IMR-90 (cell line): Measurements from ENCODE around the gene TNFRSF25. TPM values are rescaled to one million over a fixed set of nuclear protein-coding genes. Genes with fewer than 3 reads are reported as not detected.

ENCODE experiments used
- ATAC-seq: fragments of 200-7000 bp; cut with Tn5 transposase; 2 replicates; pipeline ENCODE4 v1.9.1; 2020; ENCODE audit warnings: low read depth, mild to moderate bottlenecking, moderate library complexity
- BruUV-seq: library from RNA; stranded (reverse); fragments of 400-500 nt; replicated peaks from 2 replicates; lab custom pipeline; 2021; lab: Mats Ljungman, UMichigan
- CTCF ChIA-PET: fragments of 300-600 bp; formaldehyde crosslinking; extraction: SDS; loops from one replicate; lab custom pipeline; 2021; ENCODE audit warnings: antibody characterized with exemption; lab: Yijun Ruan, JAX
- POLR2A ChIA-PET: fragments of 300-600 bp; sonication (Branson Sonifier 250); formaldehyde crosslinking; loops from one replicate; lab custom pipeline; 2022; ENCODE audit warnings: antibody characterized with exemption; ENCODE audit not compliant: unreplicated experiment; lab: Charles Lee
- DNase-seq: peaks from one replicate; pipeline ENCODE4 v3.0.0; 2013
- H2AFZ ChIP-seq: replicated peaks from 2 replicates; pipeline ENCODE3; 2013; ENCODE audit warnings: low read length, mild to moderate bottlenecking; ENCODE audit not compliant: poor library complexity
- H2AK5ac ChIP-seq: 2 replicates; pipeline ENCODE4 v1.6.1; 2013; ENCODE audit warnings: low read depth, low read length, inconsistent platforms
- H2AK9ac ChIP-seq: replicated peaks from 2 replicates; pipeline ENCODE3; 2013; ENCODE audit warnings: mild to moderate bottlenecking, low read depth, low read length, moderate library complexity; ENCODE audit not compliant: poor library complexity
- H2BK120ac ChIP-seq: 2 replicates; pipeline ENCODE4 v1.6.1; 2013; ENCODE audit warnings: low read depth, low read length, inconsistent platforms
- H2BK15ac ChIP-seq: 3 replicates; pipeline ENCODE4 v1.6.1; 2013; ENCODE audit warnings: low read depth, low read length, inconsistent platforms
- H2BK20ac ChIP-seq: 2 replicates; pipeline ENCODE4 v1.6.1; 2013; ENCODE audit warnings: low read depth, mild to moderate bottlenecking, inconsistent platforms, low read length, moderate library complexity
- H2BK5ac ChIP-seq: 2 replicates; pipeline ENCODE4 v1.6.1; 2013; ENCODE audit warnings: mild to moderate bottlenecking, low read depth, low read length, inconsistent platforms; ENCODE audit not compliant: poor library complexity, severe bottlenecking
- H3K14ac ChIP-seq: replicated peaks from 2 replicates; pipeline ENCODE4 v1.6.1; 2013; ENCODE audit warnings: low read depth, low read length, inconsistent platforms
- H3K18ac ChIP-seq: 2 replicates; pipeline ENCODE4 v1.6.1; 2013; ENCODE audit warnings: low read depth, low read length, control low read depth
- H3K23ac ChIP-seq: 2 replicates; pipeline ENCODE4 v1.6.1; 2013; ENCODE audit warnings: low read depth, low read length, inconsistent platforms
- H3K27ac ChIP-seq: 2 replicates; pipeline ENCODE4 v1.5.1; 2013; ENCODE audit warnings: mild to moderate bottlenecking, control low read depth, low read length; ENCODE audit not compliant: insufficient read depth
- H3K27me3 ChIP-seq: 2 replicates; pipeline ENCODE4 v1.6.1; 2013; ENCODE audit warnings: low read length; ENCODE audit not compliant: control insufficient read depth, insufficient read depth
- H3K36me3 ChIP-seq: 2 replicates; pipeline ENCODE4 v1.6.1; 2013; ENCODE audit warnings: low read length, mixed read lengths; ENCODE audit not compliant: control insufficient read depth, insufficient read depth
- H3K4ac ChIP-seq: 2 replicates; pipeline ENCODE4 v1.6.1; 2013; ENCODE audit warnings: low read depth, low read length, inconsistent platforms
- H3K4me1 ChIP-seq: 2 replicates; pipeline ENCODE4 v1.6.1; 2013; ENCODE audit warnings: low read length, mixed read lengths; ENCODE audit not compliant: control insufficient read depth, insufficient read depth
- H3K4me2 ChIP-seq: 2 replicates; pipeline ENCODE4 v1.6.1; 2013; ENCODE audit warnings: low read depth, mild to moderate bottlenecking, control low read depth, low read length, moderate library complexity
- H3K4me3 ChIP-seq: 2 replicates; pipeline ENCODE4 v1.5.1; 2013; ENCODE audit warnings: low read depth, mild to moderate bottlenecking, control low read depth, low read length, moderate library complexity; ENCODE audit not compliant: insufficient read depth
- H3K56ac ChIP-seq: 2 replicates; pipeline ENCODE4 v1.6.1; 2013; ENCODE audit warnings: low read length, inconsistent platforms; ENCODE audit not compliant: insufficient read depth; ENCODE audit errors: extremely low read depth
- H3K79me1 ChIP-seq, 2 experiments: 2 replicates each; pipeline ENCODE4 v1.6.1; 2013; ENCODE audit warnings: low read length in 2 of 2, inconsistent platforms in 1 of 2, low read depth in 1 of 2
- H3K9ac ChIP-seq: 2 replicates; pipeline ENCODE4 v1.6.1; 2013; ENCODE audit warnings: low read depth, low read length, control low read depth
- H3K9me1 ChIP-seq: 2 replicates; pipeline ENCODE4 v1.6.1; 2013; ENCODE audit warnings: low read length, inconsistent platforms; ENCODE audit not compliant: insufficient read depth
- H3K9me3 ChIP-seq: 2 replicates; pipeline ENCODE4 v1.6.1; 2013; ENCODE audit warnings: low read length; ENCODE audit not compliant: control insufficient read depth, insufficient read depth
- H4K20me1 ChIP-seq: 2 replicates; pipeline ENCODE4 v1.6.1; 2013; ENCODE audit warnings: low read length, inconsistent platforms; ENCODE audit not compliant: insufficient read depth
- H4K5ac ChIP-seq: 2 replicates; pipeline ENCODE4 v1.6.1; 2013; ENCODE audit warnings: mild to moderate bottlenecking, low read depth, low read length, control low read depth
- H4K8ac ChIP-seq, 2 experiments: 2 replicates each; pipeline ENCODE4 v1.6.1; 2013; ENCODE audit warnings: low read depth in 2 of 2, low read length in 2 of 2, control low read depth in 1 of 2, inconsistent platforms in 1 of 2
- H4K91ac ChIP-seq: 2 replicates; pipeline ENCODE4 v1.6.1; 2013; ENCODE audit warnings: low read depth, low read length, inconsistent platforms; ENCODE audit not compliant: insufficient read depth
- BHLHE40 ChIP-seq: fragments of 150-350 bp; IDR thresholded peaks from 2 replicates; pipeline ENCODE4 v1.6.1; 2016; ENCODE audit warnings: mild to moderate bottlenecking, low read depth, low read length
- CEBPB ChIP-seq: IDR thresholded peaks from 2 replicates; pipeline ENCODE4 v1.6.1; 2012; ENCODE audit warnings: low read depth, low read length, improper control_type of control experiment
- CHD1 ChIP-seq: IDR thresholded peaks from 2 replicates; pipeline ENCODE4 v1.6.1; 2012; ENCODE audit warnings: low read depth, low read length, improper control_type of control experiment
- CTCF ChIP-seq: conservative IDR thresholded peaks from 2 replicates; pipeline ENCODE4 v1.5.1; 2012; ENCODE audit warnings: mild to moderate bottlenecking, low read depth, low read length, improper control_type of control experiment
- ELK1 ChIP-seq: fragments of 150-350 bp; IDR thresholded peaks from 2 replicates; pipeline ENCODE4 v1.6.1; 2016; ENCODE audit warnings: low read depth, mild to moderate bottlenecking, low read length, moderate library complexity, borderline replicate concordance
- FOS ChIP-seq: fragments of 150-350 bp; IDR thresholded peaks from 2 replicates; pipeline ENCODE4 v1.6.1; 2016; ENCODE audit warnings: low read depth, low read length
- MAFK ChIP-seq: IDR thresholded peaks from 2 replicates; pipeline ENCODE4 v1.6.1; 2012; ENCODE audit warnings: low read depth, low read length, improper control_type of control experiment
- MAZ ChIP-seq: IDR thresholded peaks from 2 replicates; pipeline ENCODE4 v1.6.1; 2012; ENCODE audit warnings: low read depth, mild to moderate bottlenecking, low read length, improper control_type of control experiment, moderate library complexity, borderline replicate concordance
- MXI1 ChIP-seq: IDR thresholded peaks from 2 replicates; pipeline ENCODE4 v1.6.1; 2012; ENCODE audit warnings: low read depth, mild to moderate bottlenecking, low read length, moderate library complexity, borderline replicate concordance
- NFE2L2 ChIP-seq: fragments of 150-350 bp; IDR thresholded peaks from 2 replicates; pipeline ENCODE4 v1.6.1; 2016; ENCODE audit warnings: low read depth, mild to moderate bottlenecking, low read length
- POLR2A ChIP-seq: IDR thresholded peaks from 2 replicates; pipeline ENCODE4 v1.6.1; 2012; ENCODE audit warnings: mild to moderate bottlenecking, low read depth, low read length
- RAD21 ChIP-seq: IDR thresholded peaks from 2 replicates; pipeline ENCODE4 v1.6.1; 2012; ENCODE audit warnings: low read length, improper control_type of control experiment
- RFX5 ChIP-seq: IDR thresholded peaks from 2 replicates; pipeline ENCODE4 v1.8.0; 2012; ENCODE audit warnings: low read depth, mild to moderate bottlenecking, low read length, moderate library complexity
- SMC3 ChIP-seq: fragments of 150-350 bp; IDR thresholded peaks from 2 replicates; pipeline ENCODE4 v1.6.1; 2016; ENCODE audit warnings: low read depth, mild to moderate bottlenecking, antibody characterized with exemption, low read length, moderate library complexity
- USF2 ChIP-seq: fragments of 150-350 bp; IDR thresholded peaks from 2 replicates; pipeline ENCODE4 v1.6.1; 2017; ENCODE audit warnings: mild to moderate bottlenecking, antibody characterized with exemption, low read length, low read depth
- WGBS, 2 experiments: methylation state at CpG; one replicate each; pipeline versions ENCODE4 v1.1.5 to v1.1.7; 2013; ENCODE audit warnings: missing lambda C conversion rate in 2 of 2; ENCODE audit not compliant: insufficient read length in 1 of 2; ENCODE audit errors: extremely low coverage in 2 of 2; 5-methylcytosine and 5-hydroxymethylcytosine counted together
- dilution Hi-C: fragments of 300-500 bp; cut with HindIII; formaldehyde crosslinking; loops from one replicate; pipeline ENCODE4 v1.14.3; 2018; ENCODE audit warnings: low sequenced_read_pairs; ENCODE audit not compliant: unreplicated experiment
- in situ Hi-C: fragments of 300-500 bp; cut with MboI; formaldehyde crosslinking; loops from 3 replicates; pipeline ENCODE4 v1.14.3; 2019; ENCODE audit warnings: low sequenced_read_pairs, inconsistent platforms, mixed read lengths
- intact Hi-C: fragments of 100-400 bp; cut with micrococcal nuclease; formaldehyde crosslinking; loops from 2 replicates; pipeline ENCODE4 v1.10.0; 2022
- polyA plus RNA-seq, 3 experiments: library from polyadenylated mRNA; depleted of rRNA; stranded (reverse); fragments of >200 nt; gene quantifications; 2 replicates each; pipeline ENCODE4 v1.2.3, GENCODE V29; 2012; ENCODE audit warnings: low replicate concordance in 1 of 3
- total RNA-seq: library from RNA; depleted of rRNA; stranded (reverse); fragments of >200 nt; gene quantifications from 2 replicates; pipeline ENCODE4 v1.2.3, GENCODE V29; 2012

TNFRSF25 gene
- total and polyA plus RNA-seq, 2 of the 4 experiments (the other 2 are of a cell fraction): 1.3 to 11.2 TPM

- no peak overlapping the region for H3K18ac ChIP-seq
- H4K8ac ChIP-seq: no peak overlapping the region
- no peak overlapping the region for H4K5ac ChIP-seq
- no peak overlapping the region for H3K27ac ChIP-seq
- H3K4me2 ChIP-seq: no peak overlapping the region; the same call in 1 of the 2 replicates
- no peak overlapping the region for H3K4me3 ChIP-seq
- H3K56ac ChIP-seq: no peak overlapping the region
- H2AFZ ChIP-seq: peak overlapping the region; percentile 78
- H3K36me3 ChIP-seq: no peaks in the 10 kb centered on the region
- H2AK5ac ChIP-seq: peak overlapping the region; percentile 14; the same call in 1 of the 2 replicates
- no TSS peak for BruUV-seq
- H3K4ac ChIP-seq: no peak overlapping the region
- ATAC-seq: peak; percentile 73
- H2BK20ac ChIP-seq: no peak overlapping the region
- intact Hi-C loops: loop anchor here (1.0 to 5.0 kb wide), 4 partner anchors 37 to 731 kb away; partner anchors contain the start of gene NOL9
- peaks cover 3 to 16% of the 10 kb centered on the region in 2 experiments; a peak in 2 of 4 replicates for H3K79me1 ChIP-seq
- POLR2A ChIA-PET: no interaction called here
- H4K20me1 ChIP-seq: peaks cover 6% of the 10 kb centered on the region; the same call in 1 of the 2 replicates
- no peak overlapping the region for H3K14ac ChIP-seq
- dilution Hi-C loops: no loop called here
- in situ Hi-C loops: no loop called here
- WGBS, 2 experiments: 0% methylated on average over 4 of the region's 15 CpGs; no CpG with 5 or more reads in 1 of the 2 experiments
- H4K91ac ChIP-seq: no peak overlapping the region
- H2AK9ac ChIP-seq: peak overlapping the region; percentile 91
- no peak overlapping the region for H3K9ac ChIP-seq
- H3K9me3 ChIP-seq: no peaks in the 10 kb centered on the region
- no peaks in the 10 kb centered on the region for H3K27me3 ChIP-seq
- no peak overlapping the region for H2BK15ac ChIP-seq
- H2BK5ac ChIP-seq: no peak overlapping the region
- peaks cover 6% of the 10 kb centered on the region for H3K4me1 ChIP-seq
- no peak overlapping the region for H2BK120ac ChIP-seq
- no peak overlapping the region for H3K23ac ChIP-seq
- H3K9me1 ChIP-seq: no peaks in the 10 kb centered on the region
- CTCF ChIA-PET: interaction anchor here (0.6 to 1.4 kb wide), 3 partner anchors 108 to 240 kb away, joined by 3 to 5 read pairs (median 3); no protein-coding TSS in a partner anchor
- DNase-seq: peak; percentile 78
- TF ChIP-seq ELK1 (no peak), CTCF (peak; percentile 90), FOS (no peak), MAFK (no peak), MXI1 (0 out of 2 replicates have a peak, but pooled peaks have one; percentile 76), MAZ (peak; percentile 57; the same call in 1 of the 2 replicates), RFX5 (no peak), RAD21 (peak; percentile 77), CHD1 (0 out of 2 replicates have a peak, but pooled peaks have one; percentile 55), USF2 (no peak), POLR2A (no peak), CEBPB (no peak), SMC3 (peak; percentile 88), BHLHE40 (no peak), NFE2L2 (no peak)
Observed at GRCh38 chr1:6486433-6487011, 20.5 kb upstream of the TNFRSF25 start.
